GM20000 (cell line): Measurements from ENCODE around the gene TMEM204.
"Not testable (repeated sequence)": the region's sequence is repeated elsewhere in the genome, so short reads cannot be mapped to it uniquely, and the experiment has no call there.

Experiments
- DNase-seq: peaks from one replicate; pipeline ENCODE4 v3.0.0; 2012; ENCODE audit warnings: low spot score
- CTCF ChIP-seq: IDR thresholded peaks from 2 replicates; pipeline ENCODE4 v1.5.1; 2012; ENCODE audit warnings: mild to moderate bottlenecking, control low read depth; ENCODE audit errors: extremely low read depth, missing control alignments

TMEM204 gene

DNA sequence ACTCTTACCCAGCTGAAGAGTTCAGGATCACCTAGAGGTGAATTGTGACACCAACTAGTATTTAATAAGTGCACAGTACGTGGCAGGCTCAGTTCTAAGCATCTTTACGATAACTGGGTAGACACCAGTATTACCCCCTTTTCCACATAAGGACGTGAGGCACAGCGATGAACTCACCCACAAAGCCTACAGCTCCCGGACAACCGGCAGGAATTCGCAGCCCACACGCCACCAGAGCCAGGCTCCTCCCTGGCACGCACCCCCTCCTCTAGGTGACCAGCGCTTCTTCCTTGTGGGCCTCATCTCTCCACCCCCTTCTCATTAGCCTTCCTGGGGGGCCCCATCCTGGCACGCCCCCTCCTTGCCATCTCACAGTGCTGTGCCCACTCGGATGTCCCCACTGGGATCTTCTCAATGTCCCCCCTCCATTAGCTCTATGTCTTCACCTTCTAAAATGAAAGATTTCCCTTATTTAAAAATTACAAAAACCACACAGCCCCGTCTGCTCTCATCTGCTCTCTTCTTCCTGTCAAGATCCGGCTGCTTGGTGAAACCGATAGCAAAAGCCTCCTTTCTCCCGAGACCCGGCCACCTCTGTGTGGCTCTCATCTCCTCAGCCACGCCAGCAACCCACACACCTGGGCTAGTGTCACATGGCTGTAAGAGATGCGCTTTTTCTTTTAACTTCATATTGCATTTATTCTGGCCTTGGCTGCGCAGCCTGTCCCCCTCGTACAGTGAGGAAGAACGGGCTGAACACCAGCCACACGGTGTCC lies 57.7 kb downstream of the TMEM204 start:
- TF ChIP-seq CTCF = no peak
- no peak for DNase-seq

DNA sequence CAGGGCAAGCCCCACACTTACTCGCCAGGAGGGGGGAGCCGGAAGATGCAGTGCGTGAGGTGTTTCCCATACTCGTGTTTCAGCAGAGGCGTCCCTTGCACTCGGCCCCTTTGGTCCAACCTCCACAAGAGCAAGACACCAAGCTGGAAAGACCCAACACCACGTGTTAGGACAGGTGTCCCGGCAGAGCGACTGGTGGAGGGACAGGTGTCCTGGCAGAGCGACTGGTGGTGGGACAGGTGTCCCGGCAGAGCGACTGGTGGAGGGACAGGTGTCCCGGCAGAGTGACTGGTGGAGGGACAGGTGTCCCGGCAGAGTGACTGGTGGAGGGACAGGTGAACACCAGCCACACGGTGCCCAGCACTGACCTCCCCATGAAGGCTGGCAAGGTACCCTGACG lies 59.0 kb downstream of the TMEM204 start:
- no peak for TF ChIP-seq CTCF
- no peak for DNase-seq

GRCh38 chr16:1595511-1595910 lies 62.0 kb downstream of the TMEM204 start:
- not testable (repeated sequence) for DNase-seq

DNA sequence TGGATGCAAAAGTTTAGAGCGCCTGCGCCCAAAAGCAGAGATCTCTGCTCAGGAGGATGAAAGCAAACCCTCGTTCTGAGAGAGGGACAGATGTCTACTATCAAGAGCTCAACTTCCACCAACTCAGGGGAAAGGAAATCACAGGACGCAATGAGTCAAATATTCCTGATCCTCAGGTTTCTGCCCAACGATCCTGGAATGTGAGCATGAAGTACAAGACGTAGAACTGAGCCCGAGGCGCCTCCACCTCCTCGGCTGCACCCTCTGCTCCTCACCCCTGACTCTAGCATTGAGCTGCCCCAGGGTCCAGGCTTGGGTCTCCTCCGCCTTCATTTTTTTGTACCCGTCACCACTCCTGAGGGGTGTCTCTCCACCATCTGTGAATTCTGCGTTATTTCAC lies 63.0 kb downstream of the TMEM204 start:
- TF ChIP-seq CTCF = no peak
- no peak for DNase-seq

GRCh38 chr16:1597154-1597553 lies 63.7 kb downstream of the TMEM204 start:
- TF ChIP-seq CTCF = no peak
- no peak for DNase-seq

GRCh38 chr16:1601031-1601430 lies 67.6 kb downstream of the TMEM204 start:
- no peak for TF ChIP-seq CTCF
- DNase-seq = no peak

GRCh38 chr16:1601489-1601888 lies 68.0 kb downstream of the TMEM204 start:
- no peak for TF ChIP-seq CTCF
- DNase-seq = no peak

DNA sequence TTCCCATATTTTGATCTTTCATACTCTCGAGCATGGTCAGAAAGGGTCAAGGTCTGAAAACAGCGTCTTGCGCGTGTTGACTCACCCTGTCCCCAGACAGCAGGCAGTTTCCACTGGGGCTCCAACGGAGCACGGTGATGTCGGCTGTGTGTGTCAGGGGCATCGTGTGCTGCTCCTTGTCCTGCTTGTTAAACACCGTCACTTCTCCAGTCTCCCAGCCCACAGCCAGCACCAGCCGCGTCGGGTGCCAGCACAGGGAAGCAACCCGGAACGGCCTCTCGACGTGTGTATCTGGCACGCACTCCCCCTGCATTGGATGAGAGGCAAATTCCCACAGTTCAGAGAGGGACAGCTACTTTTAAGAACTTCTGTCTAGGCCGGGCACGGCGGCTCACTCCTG lies 68.8 kb downstream of the TMEM204 start:
- no peak for TF ChIP-seq CTCF
- DNase-seq = no peak
